HG02943 (cell line): ENCODE data around the gene ASCC1.
"Not testable (repeated sequence)": the region's sequence is repeated elsewhere in the genome, so short reads cannot be mapped to it uniquely, and the experiment has no call there.

Source experiments
- ATAC-seq: cut with Tn5 transposase; IDR thresholded peaks from one replicate; pipeline ENCODE4 v1.9.1; 2021; ENCODE audit warnings: mild to moderate bottlenecking, low read depth, moderate library complexity; ENCODE audit not compliant: unreplicated experiment

Gene ASCC1

GRCh38 chr10:72223743-72224101 lies 7.6 kb upstream of the ASCC1 start:
- no peak for ATAC-seq

DNA sequence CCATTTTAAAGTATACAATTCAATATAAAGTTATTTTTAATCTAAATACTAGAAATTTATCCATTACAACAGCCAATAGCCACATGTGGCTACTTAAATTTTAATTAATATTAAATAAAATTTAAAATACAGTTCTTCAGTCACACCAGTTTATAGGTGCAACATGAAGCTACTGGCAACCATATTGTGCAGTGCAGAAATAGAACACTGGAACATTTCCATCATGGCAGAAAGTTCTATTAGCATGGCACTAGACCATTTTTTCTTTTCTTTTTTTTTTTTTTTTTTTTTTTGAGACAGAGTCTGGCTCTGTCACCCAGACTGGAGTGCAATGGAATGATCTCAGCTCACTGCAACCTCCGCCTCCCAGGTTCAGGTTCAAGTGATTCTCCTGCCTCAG lies 5.2 kb upstream of the ASCC1 start:
- no peak for ATAC-seq

DNA sequence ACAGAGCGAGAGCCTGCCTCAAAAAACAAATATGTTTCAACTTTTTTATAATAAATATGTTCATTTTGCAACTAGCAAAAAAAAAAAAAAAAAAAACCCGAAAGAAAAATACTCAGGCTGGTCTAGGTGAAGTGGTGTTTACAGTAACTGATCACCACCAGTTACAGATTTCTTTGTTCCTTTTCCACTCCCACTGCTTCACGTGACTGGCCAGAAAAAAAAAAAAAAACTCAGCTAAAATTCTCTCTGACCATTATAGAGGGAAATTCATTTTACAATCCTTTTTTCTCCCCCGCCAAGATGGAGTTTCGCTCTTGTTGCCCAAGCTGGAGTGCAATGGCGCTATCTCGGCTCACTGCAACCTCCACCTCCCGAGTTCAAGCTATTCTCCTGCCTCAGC lies 4.6 kb upstream of the ASCC1 start:
- ATAC-seq = no peak

- ATAC-seq = no peak
These were observed 3.2 kb upstream of the ASCC1 start for GRCh38 chr10:72219235-72219814.

DNA sequence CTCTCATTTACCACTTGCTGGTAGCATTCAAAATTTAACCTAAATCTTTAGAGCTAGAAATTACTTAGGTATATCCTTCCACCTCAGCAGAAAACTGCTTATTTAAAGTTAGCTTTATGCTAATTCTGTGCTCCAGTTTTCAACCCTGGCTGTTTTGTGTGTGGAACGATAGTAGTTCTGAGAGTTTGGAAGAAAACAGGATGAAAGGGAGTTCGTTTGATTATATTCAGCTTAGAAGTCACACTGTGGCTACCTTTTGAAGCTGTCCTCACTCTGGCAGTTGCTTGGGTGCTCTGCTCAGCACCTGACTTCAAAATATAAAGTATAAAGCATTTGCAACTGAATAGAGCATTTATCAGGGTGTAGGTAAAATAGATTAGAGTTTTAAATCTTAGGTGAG lies 2.6 kb upstream of the ASCC1 start:
- ATAC-seq = no peak

DNA sequence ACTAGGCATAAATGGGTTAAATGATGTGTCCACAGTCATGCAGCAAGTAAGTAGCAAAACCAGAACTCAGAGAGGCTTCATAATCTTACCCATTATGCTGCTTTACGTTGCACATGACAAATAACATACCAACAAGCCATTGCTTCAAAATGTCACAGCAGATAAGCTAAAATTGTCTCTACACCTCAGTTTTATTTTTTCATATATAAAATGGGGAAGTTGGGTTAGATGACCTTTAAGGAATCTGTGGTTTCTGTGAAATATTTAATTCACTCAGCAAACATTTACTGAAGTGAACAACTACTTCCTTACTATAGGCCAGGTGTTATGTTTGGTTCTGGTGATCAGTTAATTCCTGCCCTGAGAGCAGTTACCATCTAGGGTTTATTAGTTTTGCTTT lies 2.2 kb upstream of the ASCC1 start:
- ATAC-seq = no peak

- ATAC-seq = not testable (repeated sequence)
These were observed 4.2 kb downstream of the ASCC1 start for GRCh38 chr10:72211832-72212231.

DNA sequence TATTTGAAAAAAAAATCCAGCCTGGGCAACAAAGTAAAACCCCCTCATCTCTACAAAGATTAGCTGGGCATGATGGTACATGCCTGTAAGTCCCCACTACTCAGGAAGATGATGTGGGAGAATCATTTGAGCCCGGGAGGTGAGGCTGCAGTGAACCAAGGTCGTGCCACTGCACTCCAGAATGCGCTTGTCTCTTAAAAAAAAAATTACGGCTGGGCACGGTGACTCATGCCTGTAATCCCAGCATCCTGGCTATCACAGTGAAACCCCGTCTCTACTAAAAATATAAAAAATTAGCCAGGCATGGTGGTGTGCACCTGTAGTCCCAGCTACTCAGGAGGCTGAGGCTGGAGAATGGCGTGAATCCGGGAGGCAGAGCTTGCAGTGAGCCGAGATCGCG lies 4.7 kb downstream of the ASCC1 start:
- not testable (repeated sequence) for ATAC-seq

DNA sequence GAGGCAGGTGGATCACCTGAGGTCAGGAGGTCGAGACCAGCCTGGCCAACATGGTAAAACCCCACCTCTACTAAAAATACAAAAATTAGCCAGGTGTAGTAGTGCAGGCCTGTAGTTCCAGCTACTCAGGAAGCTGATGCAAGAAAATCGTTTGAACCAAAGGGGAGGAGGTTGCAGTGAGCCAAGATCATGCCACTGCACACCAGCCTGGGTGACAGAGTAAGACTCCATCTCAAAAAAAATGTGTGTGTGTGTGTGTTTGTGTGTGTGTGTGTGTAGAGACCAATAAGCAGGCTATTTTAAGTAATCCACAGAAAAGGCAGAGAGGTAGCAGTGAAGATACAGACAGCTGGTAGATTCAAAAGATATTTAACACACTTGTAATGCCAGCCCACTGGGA lies 7.5 kb downstream of the ASCC1 start:
- not testable (repeated sequence) for ATAC-seq

DNA sequence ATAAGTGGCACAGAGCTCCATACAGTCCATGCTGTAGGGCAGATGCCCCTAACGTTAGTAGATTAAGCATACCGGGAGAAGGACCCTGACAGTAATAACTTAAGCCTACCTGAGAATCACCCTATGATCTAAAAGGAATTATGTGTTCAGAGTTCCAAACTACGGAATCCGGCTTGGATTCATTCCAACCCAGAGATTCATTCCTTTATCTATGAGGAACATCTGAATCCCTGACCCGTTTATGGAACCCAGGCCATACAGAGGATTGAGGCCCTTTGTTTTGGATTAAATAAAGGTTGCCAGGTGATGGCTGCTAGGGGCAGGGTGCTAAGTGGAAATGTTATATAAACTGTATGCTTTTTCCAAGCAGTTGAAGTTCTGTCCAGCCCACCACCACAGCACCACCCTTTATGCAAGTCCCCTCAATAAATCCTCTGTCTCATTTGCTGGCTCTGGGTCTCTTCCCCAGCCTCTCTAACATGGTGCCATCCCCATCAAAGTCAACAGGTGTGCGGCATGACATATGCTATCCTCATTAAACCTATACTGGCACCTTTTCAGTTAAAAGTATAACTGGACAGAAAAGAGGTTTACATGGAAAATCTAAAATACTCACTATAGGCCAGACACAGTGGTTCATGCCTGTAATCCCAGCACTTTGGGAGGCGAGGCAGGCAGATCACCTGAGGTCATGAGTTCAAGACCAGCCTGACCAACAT lies 9.4 kb downstream of the ASCC1 start:
- ATAC-seq = no peak

DNA sequence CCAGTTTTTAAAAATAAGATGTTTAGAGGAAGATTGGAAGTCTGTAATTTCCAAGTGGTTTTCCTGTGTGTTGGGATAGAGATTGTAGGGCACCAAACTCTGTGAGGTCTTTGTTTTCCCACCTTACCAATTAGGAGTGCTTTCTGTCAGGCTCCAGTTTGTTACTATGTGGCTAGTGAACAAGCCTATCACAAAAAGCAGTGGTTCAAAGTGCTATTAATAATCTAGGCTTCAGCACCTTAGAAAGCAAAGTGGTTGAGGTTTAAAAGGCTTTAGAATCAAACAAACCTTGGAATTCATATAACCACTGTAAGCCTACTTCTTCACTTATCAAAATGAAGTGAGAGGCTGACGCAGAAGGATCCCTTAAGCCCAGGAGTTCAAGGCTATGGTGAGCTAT lies 11.4 kb downstream of the ASCC1 start:
- ATAC-seq = no peak

DNA sequence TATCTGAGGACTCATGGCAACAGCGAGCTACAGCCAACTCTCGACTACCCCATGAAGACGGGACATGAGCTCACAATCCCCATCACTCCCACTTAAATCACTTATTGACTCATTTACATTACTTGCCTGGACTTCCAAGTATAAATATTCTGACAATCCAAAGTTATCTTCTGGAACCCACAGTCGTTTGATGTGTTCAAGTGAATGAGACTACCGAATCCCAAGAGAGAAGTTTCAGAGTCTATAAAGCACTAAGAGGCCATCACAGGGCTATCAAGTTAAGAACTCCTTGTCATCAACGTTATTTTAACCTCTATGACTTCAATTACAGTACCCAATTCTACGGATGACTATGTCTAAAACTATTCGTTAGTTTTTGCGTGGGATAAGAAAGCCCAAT lies 11.8 kb downstream of the ASCC1 start:
- ATAC-seq = no peak

GRCh38 chr10:72201293-72201692 lies 14.8 kb downstream of the ASCC1 start:
- ATAC-seq = no peak

DNA sequence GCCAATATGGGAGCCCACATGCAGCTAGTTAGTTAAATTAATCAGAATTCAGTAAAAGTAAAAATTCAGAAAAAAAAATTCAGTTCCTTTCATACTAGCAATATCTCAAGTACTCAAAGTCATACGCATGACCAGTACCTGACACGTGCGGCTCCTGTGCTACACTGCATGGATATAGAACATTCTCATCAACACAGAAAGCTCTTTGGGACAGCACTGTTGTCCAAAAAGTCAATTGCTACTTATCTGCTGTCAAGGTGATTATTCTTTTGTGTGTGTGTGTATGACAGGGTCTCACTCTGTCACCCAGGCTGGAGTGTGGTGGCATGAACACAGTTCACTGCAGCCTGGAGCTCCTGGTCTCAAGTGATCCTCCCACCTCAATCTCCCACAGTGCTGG lies 15.2 kb downstream of the ASCC1 start:
- ATAC-seq = no peak

DNA sequence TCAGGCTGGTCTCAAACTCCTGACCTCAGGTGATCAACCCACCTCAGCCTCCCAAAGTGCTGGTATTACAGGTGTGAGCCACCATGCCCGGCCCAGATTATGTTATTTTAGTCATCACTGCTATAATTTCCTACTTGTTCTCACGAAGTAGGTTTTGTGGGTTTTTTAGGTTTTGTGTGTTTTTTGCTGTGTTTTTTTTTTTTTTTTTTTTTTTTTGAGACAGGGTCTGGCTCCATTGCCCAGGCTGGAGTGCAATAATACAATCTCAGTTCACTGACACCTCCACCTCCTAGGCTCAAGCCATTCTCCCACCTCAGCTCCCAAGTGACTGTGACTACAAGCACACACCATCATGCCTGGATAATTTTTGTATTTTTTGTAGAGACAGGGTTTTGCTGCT lies 21.1 kb downstream of the ASCC1 start:
- no peak for ATAC-seq

- no peak for ATAC-seq
These were observed 29.1 kb downstream of the ASCC1 start for GRCh38 chr10:72186982-72187330.

GRCh38 chr10:72186258-72186981 lies 29.7 kb downstream of the ASCC1 start:
- no peak for ATAC-seq

DNA sequence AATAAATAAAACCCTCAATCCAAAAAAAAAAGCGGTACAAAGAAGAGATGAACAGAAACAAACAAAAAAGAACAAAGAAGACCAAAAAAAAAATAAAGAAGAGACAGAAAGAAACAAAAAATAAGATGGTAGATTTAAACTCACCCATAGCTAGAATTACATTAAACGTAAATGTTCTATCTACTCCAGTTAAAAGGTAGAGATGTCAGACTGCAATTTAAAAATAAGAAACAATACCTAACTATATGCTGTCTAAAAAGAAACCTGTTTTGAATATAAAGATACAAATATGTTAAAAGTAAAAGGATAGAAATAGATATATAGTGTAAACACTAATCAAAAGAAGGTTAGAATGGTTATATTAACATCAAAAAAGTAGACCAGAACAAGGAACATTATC lies 31.9 kb downstream of the ASCC1 start:
- no peak for ATAC-seq

DNA sequence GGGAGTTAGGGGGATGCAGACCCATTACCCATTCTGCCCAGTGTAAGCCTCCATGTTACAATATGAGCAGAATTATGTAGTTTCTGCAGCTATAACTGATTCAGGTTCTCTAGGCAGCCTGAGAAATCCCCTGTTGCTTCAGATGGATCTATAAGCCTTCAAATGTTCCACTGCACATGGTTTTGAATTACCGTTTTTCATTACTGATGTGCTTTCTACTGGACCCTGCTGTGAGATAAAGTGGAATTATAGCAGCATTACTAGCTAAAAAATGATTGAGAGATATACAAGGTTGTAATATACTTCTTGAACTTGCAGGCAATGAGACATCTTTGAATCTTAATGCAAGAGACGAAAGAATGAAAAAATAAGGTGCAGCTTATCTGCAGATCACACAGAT lies 38.6 kb downstream of the ASCC1 start:
- no peak for ATAC-seq

DNA sequence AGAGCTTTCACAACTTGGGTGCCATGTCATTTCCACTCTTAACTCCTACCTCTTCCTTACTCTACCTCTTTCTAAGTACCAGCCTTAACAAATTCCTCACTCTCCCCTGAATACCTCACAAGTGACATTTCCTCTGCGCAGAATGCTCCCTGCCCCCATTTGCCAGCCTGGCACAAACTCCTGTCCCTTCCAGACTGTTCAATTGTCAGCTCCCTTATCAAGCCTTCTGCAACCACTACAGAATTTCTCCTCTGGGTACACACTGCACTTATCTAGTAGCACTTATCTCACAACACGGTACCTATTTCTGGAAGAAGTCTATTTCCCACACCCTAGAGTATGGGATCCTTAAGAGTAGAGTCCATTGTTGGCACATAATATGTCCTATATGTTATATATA lies 39.4 kb downstream of the ASCC1 start:
- ATAC-seq = no peak

DNA sequence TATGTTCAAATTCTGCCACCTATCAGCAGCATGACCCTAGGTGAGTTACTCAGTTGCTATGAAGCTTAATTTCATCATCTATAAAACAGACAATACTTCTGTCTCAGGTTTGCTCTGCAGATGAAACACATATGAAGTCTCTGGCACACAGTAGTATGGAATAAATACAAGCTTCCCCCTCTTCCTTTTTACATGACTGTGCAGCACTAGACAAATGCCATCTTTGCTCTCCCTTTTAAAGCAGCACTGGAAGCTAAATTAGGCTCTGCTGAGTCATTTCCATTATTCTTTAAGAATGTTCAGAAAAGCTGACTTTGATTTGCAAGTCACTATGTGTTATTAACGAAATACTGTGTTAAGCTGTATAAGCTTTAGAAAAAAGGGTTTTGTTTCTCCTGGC lies 40.9 kb downstream of the ASCC1 start:
- no peak for ATAC-seq

DNA sequence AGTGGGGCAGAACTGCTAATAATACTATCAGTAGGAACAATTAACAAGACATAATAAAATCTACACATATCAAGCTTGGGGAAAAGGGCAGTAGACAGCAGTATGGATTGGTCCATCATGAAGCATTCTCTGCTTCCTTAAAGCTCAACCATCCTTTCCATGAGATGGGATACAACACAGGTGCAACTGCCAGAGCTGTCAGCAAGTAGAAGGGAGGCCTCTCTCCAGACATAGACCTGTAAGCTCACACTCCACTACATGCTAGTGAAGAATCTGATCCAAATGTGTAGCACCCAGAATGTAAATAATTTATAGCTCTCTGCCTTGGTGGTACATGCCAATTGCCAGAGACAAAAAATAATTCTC lies 41.8 kb downstream of the ASCC1 start:
- no peak for ATAC-seq
